Endothelial cell of umbilical vein (primary cell): ENCODE data around the gene EHD3.

Source experiments
- EZH2 ChIP-seq: IDR thresholded peaks from 2 replicates; pipeline ENCODE4 v1.6.1; 2012; ENCODE audit warnings: borderline replicate concordance, low read depth, mild to moderate bottlenecking, moderate library complexity, low read length, inconsistent platforms; ENCODE audit not compliant: severe bottlenecking
- FOS ChIP-seq: IDR thresholded peaks from 2 replicates; pipeline ENCODE4 v1.6.1; 2011; ENCODE audit warnings: mild to moderate bottlenecking, low read length, moderate library complexity, borderline replicate concordance; ENCODE audit not compliant: insufficient read depth
- JUN ChIP-seq: IDR thresholded peaks from 2 replicates; pipeline ENCODE4 v1.6.1; 2011; ENCODE audit warnings: borderline replicate concordance, low read depth; ENCODE audit not compliant: insufficient read length, insufficient read depth
- MYC ChIP-seq: IDR thresholded peaks from one replicate; pipeline ENCODE4 v1.6.1; 2011; ENCODE audit warnings: mild to moderate bottlenecking, low read depth, low read length
- POLR2A ChIP-seq: IDR thresholded peaks from 2 replicates; pipeline ENCODE4 v1.6.1; 2012; ENCODE audit warnings: low read depth, mild to moderate bottlenecking, control low read depth, low read length
- POLR2AphosphoS5 ChIP-seq: IDR thresholded peaks from 2 replicates; pipeline ENCODE4 v1.6.1; 2012; ENCODE audit warnings: low read depth, mild to moderate bottlenecking, control low read depth, low read length, moderate library complexity; ENCODE audit not compliant: insufficient read depth
- TF ChIP-seq, protein P1 (sequence below), 2 donors: IDR thresholded peaks; 1 replicate in 1 of 2; 2 replicates in 1 of 2; pipeline ENCODE4 v1.5.1; 2011; ENCODE audit warnings: low read length in 2 of 2, mild to moderate bottlenecking in 2 of 2, moderate library complexity in 2 of 2, control low read depth in 1 of 2, inconsistent platforms in 1 of 2, low read depth in 1 of 2; ENCODE audit not compliant: insufficient read depth in 1 of 2; ENCODE audit errors: extremely low read depth in 1 of 2
- TF ChIP-seq, protein P2 (sequence below): IDR thresholded peaks from 2 replicates; pipeline ENCODE4 v1.6.1; 2011; ENCODE audit not compliant: insufficient read depth, insufficient read length

DNA sequence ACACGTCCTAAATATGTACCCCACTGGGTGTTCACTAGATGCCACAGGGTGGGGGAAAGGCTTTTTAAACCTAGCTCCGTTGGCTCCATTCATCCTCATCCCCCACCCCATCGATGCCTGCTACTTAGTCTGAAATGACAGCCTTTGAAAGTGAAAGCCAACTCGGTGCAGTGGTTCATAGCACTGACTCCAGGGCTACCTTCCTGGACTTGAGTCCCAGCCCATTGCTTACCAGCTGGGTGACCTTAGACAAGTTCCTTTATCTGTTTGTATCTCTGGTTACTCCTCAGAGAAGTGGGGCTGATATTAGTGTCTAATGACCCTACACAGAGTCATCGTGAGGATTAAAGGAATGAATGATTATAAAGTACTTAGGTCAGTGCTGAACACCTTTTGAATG lies 24.4 kb downstream of the EHD3 start:
- TF ChIP-seq POLR2A (no peak), POLR2AphosphoS5 (no peak), MYC (no peak), FOS (no peak), JUN (no peak), EZH2 (no peak)
- TF ChIP-seq, protein P1, sequence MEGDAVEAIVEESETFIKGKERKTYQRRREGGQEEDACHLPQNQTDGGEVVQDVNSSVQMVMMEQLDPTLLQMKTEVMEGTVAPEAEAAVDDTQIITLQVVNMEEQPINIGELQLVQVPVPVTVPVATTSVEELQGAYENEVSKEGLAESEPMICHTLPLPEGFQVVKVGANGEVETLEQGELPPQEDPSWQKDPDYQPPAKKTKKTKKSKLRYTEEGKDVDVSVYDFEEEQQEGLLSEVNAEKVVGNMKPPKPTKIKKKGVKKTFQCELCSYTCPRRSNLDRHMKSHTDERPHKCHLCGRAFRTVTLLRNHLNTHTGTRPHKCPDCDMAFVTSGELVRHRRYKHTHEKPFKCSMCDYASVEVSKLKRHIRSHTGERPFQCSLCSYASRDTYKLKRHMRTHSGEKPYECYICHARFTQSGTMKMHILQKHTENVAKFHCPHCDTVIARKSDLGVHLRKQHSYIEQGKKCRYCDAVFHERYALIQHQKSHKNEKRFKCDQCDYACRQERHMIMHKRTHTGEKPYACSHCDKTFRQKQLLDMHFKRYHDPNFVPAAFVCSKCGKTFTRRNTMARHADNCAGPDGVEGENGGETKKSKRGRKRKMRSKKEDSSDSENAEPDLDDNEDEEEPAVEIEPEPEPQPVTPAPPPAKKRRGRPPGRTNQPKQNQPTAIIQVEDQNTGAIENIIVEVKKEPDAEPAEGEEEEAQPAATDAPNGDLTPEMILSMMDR (IDR thresholded peaks at IDR 0.05; ENCODE audit: extremely low read depth in 1 of 2, insufficient read depth in 1 of 2, low read depth in 1 of 2, low read length in 2 of 2), result no peak
- TF ChIP-seq, protein P2, sequence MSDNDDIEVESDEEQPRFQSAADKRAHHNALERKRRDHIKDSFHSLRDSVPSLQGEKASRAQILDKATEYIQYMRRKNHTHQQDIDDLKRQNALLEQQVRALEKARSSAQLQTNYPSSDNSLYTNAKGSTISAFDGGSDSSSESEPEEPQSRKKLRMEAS, result no peak
